Measurements from ENCODE around the gene NQO2.

The NQO2 gene

GRCh38 chr6:3037638-3038365 is 38.1 kb downstream of the NQO2 start:
- TF ChIP-seq FEZF1 (tag by site-specific recombination; IDR thresholded peaks at IDR 0.05) (peak; percentile 59), ZNF423 (tag by site-specific recombination; IDR thresholded peaks at IDR 0.05) (no peak), YY1 (tag by site-specific recombination; IDR thresholded peaks at IDR 0.05) (no peak)
- TF ChIP-seq, protein P1, sequence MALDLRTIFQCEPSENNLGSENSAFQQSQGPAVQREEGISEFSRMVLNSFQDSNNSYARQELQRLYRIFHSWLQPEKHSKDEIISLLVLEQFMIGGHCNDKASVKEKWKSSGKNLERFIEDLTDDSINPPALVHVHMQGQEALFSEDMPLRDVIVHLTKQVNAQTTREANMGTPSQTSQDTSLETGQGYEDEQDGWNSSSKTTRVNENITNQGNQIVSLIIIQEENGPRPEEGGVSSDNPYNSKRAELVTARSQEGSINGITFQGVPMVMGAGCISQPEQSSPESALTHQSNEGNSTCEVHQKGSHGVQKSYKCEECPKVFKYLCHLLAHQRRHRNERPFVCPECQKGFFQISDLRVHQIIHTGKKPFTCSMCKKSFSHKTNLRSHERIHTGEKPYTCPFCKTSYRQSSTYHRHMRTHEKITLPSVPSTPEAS (tag by site-specific recombination; IDR thresholded peaks at IDR 0.05): no peak
- no peaks in the 10 kb centered on the region for H3K9me3 ChIP-seq (ENCODE audit: control insufficient read depth, insufficient read depth, low read depth, low read length)
- CTCF ChIA-PET: interaction anchor here (1.0 to 3.0 kb wide), 6 partner anchors 11 to 247 kb away, joined by 3 to 16 read pairs (median 4); no protein-coding TSS in a partner anchor
- H3K36me3 ChIP-seq (ENCODE audit: control insufficient read depth in 2 of 2, insufficient read depth in 1 of 2, low read length in 2 of 2): no peaks in the 10 kb centered on the region
- peaks cover 11% of the 10 kb centered on the region for H3K4me1 ChIP-seq (ENCODE audit: control insufficient read depth, insufficient read depth, low read length)
- POLR2A ChIA-PET: interaction anchor here (1.1 kb wide), 2 partner anchors 38 to 48 kb away, joined by 3 to 5 read pairs; partner anchors contain the start of gene NQO2
- no peak overlapping the region for H3K27ac ChIP-seq (ENCODE audit: extremely low read depth, low read depth, low read length)
- no peak overlapping the region for H3K4me3 ChIP-seq (ENCODE audit: low read depth, low read length)

GRCh38 chr6:3039384-3039783 is 39.7 kb downstream of the NQO2 start:
- ChIA-PET CTCF (interaction anchor here (0.7 to 3.0 kb wide), 13 partner anchors 12 to 766 kb away, joined by 3 to 16 read pairs (median 3); no protein-coding TSS in a partner anchor), POLR2A (interaction anchor here (0.6 to 1.3 kb wide), 2 partner anchors 16 to 29 kb away, joined by 3 to 5 read pairs; partner anchors contain the start of gene RIPK1)
- Histone ChIP-seq H3K9me3 (ENCODE audit: control insufficient read depth, insufficient read depth, low read depth, low read length) (no peaks in the 10 kb centered on the region), H3K4me1 (ENCODE audit: control insufficient read depth, insufficient read depth, low read length) (peaks cover 11% of the 10 kb centered on the region), H3K36me3 (ENCODE audit: control insufficient read depth in 2 of 2, insufficient read depth in 1 of 2, low read length in 2 of 2) (no peaks in the 10 kb centered on the region), H3K4me3 (ENCODE audit: low read depth, low read length) (no peak overlapping the region), H3K27ac (ENCODE audit: extremely low read depth, low read depth, low read length) (no peak overlapping the region)
- TF ChIP-seq ZNF366 (tag by site-specific recombination; conservative IDR thresholded peaks at IDR 0.05) (0 out of 2 replicates have a peak, but pooled peaks have one; percentile 20), ZNF26 (tag by site-specific recombination; IDR thresholded peaks at IDR 0.05) (no peak), ZNF214 (tag by site-specific recombination; IDR thresholded peaks at IDR 0.05; ENCODE audit: borderline replicate concordance) (no peak), ZBTB8A (tag by site-specific recombination; IDR thresholded peaks at IDR 0.05) (no peak), MYNN (tag by site-specific recombination; IDR thresholded peaks at IDR 0.05; ENCODE audit: borderline replicate concordance) (no peak), ZNF341 (tag by site-specific recombination; IDR thresholded peaks at IDR 0.05; ENCODE audit: low read depth) (no peak), ZNF398 (tag by site-specific recombination; IDR thresholded peaks at IDR 0.05) (no peak), ZNF174 (tag by site-specific recombination; IDR thresholded peaks at IDR 0.05) (no peak), ZNF624 (tag by site-specific recombination; IDR thresholded peaks at IDR 0.05) (no peak), ZBTB17 (tag by site-specific recombination; IDR thresholded peaks at IDR 0.05) (peak; percentile 32; the same call in 1 of the 2 replicates), ZNF350 (tag by site-specific recombination; IDR thresholded peaks at IDR 0.05) (0 out of 2 replicates have a peak, but pooled peaks have one; percentile 38), ZNF184 (tag by site-specific recombination; IDR thresholded peaks at IDR 0.05) (peak; percentile 68; the same call in 1 of the 2 replicates), KLF10 (tag by site-specific recombination; IDR thresholded peaks at IDR 0.05) (0 out of 2 replicates have a peak, but pooled peaks have one; percentile 32), ZNF23 (tag by site-specific recombination; IDR thresholded peaks at IDR 0.05; ENCODE audit: borderline replicate concordance) (no peak), ZBTB44 (tag by site-specific recombination; IDR thresholded peaks at IDR 0.05) (0 out of 2 replicates have a peak, but pooled peaks have one; percentile 13), ZNF830 (tag by site-specific recombination; IDR thresholded peaks at IDR 0.05; ENCODE audit: low read depth) (peak; percentile 38; the same call in 1 of the 2 replicates)
- TF ChIP-seq, protein P2, sequence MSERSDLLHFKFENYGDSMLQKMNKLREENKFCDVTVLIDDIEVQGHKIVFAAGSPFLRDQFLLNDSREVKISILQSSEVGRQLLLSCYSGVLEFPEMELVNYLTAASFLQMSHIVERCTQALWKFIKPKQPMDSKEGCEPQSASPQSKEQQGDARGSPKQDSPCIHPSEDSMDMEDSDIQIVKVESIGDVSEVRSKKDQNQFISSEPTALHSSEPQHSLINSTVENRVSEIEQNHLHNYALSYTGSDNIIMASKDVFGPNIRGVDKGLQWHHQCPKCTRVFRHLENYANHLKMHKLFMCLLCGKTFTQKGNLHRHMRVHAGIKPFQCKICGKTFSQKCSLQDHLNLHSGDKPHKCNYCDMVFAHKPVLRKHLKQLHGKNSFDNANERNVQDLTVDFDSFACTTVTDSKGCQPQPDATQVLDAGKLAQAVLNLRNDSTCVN (tag by site-specific recombination; optimal IDR thresholded peaks at IDR 0.05): no peak
